MCF 10A (cell line): Measurements from ENCODE around the gene PPP1R14D. TPM values are rescaled to one million over a fixed set of nuclear protein-coding genes. Genes with fewer than 3 reads are reported as not detected.

Source experiments
- BruUV-seq: library from RNA; stranded (reverse); fragments of 400-500 nt; replicated peaks from 2 replicates; lab custom pipeline; 2021; lab: Mats Ljungman, UMichigan
- CTCF ChIA-PET: fragments of 300-600 bp; sonication (Branson Sonifier 250); formaldehyde crosslinking; extraction: SDS; loops from one replicate; lab custom pipeline; 2021; ENCODE audit warnings: antibody characterized with exemption, inconsistent platforms; lab: Yijun Ruan, JAX
- POLR2A ChIA-PET: fragments of 300-600, 350-650 bp; sonication (Branson Sonifier 250); formaldehyde crosslinking; extraction: SDS; loops from one replicate; lab custom pipeline; 2020; ENCODE audit warnings: antibody characterized with exemption, inconsistent platforms; lab: Yijun Ruan, JAX
- DNase-seq: peaks from one replicate; pipeline ENCODE4 v3.0.0-alpha.2; 2018; ENCODE audit not compliant: unreplicated experiment
- H3K27ac Mint-ChIP-seq: one replicate; pipeline ENCODE4 v1.8.0; 2022; ENCODE audit warnings: mild to moderate bottlenecking, low read depth, mixed read lengths; ENCODE audit not compliant: unreplicated experiment
- H3K27me3 Mint-ChIP-seq: one replicate; pipeline ENCODE4 v1.8.0; 2022; ENCODE audit warnings: mixed read lengths; ENCODE audit not compliant: insufficient read depth, unreplicated experiment
- H3K36me3 Mint-ChIP-seq: one replicate; pipeline ENCODE4 v1.8.0; 2022; ENCODE audit warnings: mild to moderate bottlenecking, moderate library complexity, mixed read lengths; ENCODE audit not compliant: insufficient read depth, unreplicated experiment
- H3K4me1 Mint-ChIP-seq: one replicate; pipeline ENCODE4 v1.8.0; 2022; ENCODE audit warnings: mixed read lengths; ENCODE audit not compliant: insufficient read depth, unreplicated experiment
- H3K4me3 Mint-ChIP-seq: one replicate; pipeline ENCODE4 v1.8.0; 2022; ENCODE audit warnings: mild to moderate bottlenecking, moderate library complexity, mixed read lengths; ENCODE audit not compliant: unreplicated experiment
- H3K9me3 Mint-ChIP-seq: one replicate; pipeline ENCODE4 v1.8.0; 2022; ENCODE audit warnings: mixed read lengths; ENCODE audit not compliant: unreplicated experiment
- CTCF ChIP-seq: fragments of 200-600 bp; IDR thresholded peaks from one replicate; pipeline ENCODE4 v1.8.0; 2022; ENCODE audit warnings: antibody characterized with exemption, mild to moderate bottlenecking; ENCODE audit not compliant: unreplicated experiment
- intact Hi-C: fragments of 100-400 bp; cut with micrococcal nuclease; formaldehyde crosslinking; loops from 2 replicates; pipeline ENCODE4 v1.14.1; 2022
- total RNA-seq: library from RNA; stranded (reverse); gene quantifications from 2 replicates; pipeline ENCODE4 v1.2.3, GENCODE V29; 2022

Gene PPP1R14D
- total RNA-seq, 1 experiment from 2014 or later, result not detected

GRCh38 chr15:40807028-40807887, 21.2 kb downstream of the PPP1R14D start, which contains the start of the genes DNAJC17 and ZFYVE19:
TSS of gene DNAJC17 (minus strand) at chr15:40807473. CDS start at chr15:40807446, 27 bp downstream.
TSS of gene ZFYVE19 (plus strand) at chr15:40807089. CDS start at chr15:40807590, 501 bp downstream.
- TF ChIP-seq CTCF, result peak; percentile 10
- ChIA-PET POLR2A (interaction anchor here (0.6 to 3.7 kb wide), 14 partner anchors 10 to 835 kb away, joined by 3 to 47 read pairs (median 5); partner anchors contain the start of genes C15orf62, GCHFR, RAD51 and SPINT1), CTCF (interaction anchor here (0.5 to 2.1 kb wide), 9 partner anchors 9 to 615 kb away, joined by 3 to 8 read pairs (median 3); partner anchors contain the start of gene VPS18)
- H3K36me3 Mint-ChIP-seq, result peaks cover 16% of the 10 kb centered on the region
- H3K4me3 Mint-ChIP-seq, result peak within 1 kb of the TSS; percentile 81
- no peaks in the 10 kb centered on the region for H3K27me3 Mint-ChIP-seq
- peak; percentile 98 for DNase-seq
- BruUV-seq, result no TSS peak
- H3K9me3 Mint-ChIP-seq, result no peaks in the 10 kb centered on the region
- peak within 1 kb of the TSS; percentile 83 for H3K27ac Mint-ChIP-seq
- peaks cover 12% of the 10 kb centered on the region for H3K4me1 Mint-ChIP-seq
- intact Hi-C loops, result no loop called here

- Mint-ChIP-seq H3K27me3 (no peaks in the 10 kb centered on the region), H3K27ac (peak overlapping the region; percentile 83), H3K4me1 (peaks cover 15% of the 10 kb centered on the region), H3K4me3 (peak overlapping the region; percentile 81), H3K9me3 (no peaks in the 10 kb centered on the region), H3K36me3 (peaks cover 17% of the 10 kb centered on the region)
- TSS peak; percentile 64 for BruUV-seq
- ChIA-PET CTCF (interaction anchor here (0.5 to 2.1 kb wide), 5 partner anchors 38 to 287 kb away, joined by 3 to 8 read pairs (median 3); no protein-coding TSS in a partner anchor), POLR2A (interaction anchor here (0.6 to 3.7 kb wide), 14 partner anchors 13 to 835 kb away, joined by 3 to 47 read pairs (median 5); partner anchors contain the start of genes C15orf62, GCHFR, RAD51 and SPINT1)
- intact Hi-C loops, result no loop called here
- no peak for DNase-seq
- no peak for TF ChIP-seq CTCF
These were observed 21.9 kb downstream of the PPP1R14D start for GRCh38 chr15:40806672-40807027.

- Mint-ChIP-seq H3K27ac (no peak overlapping the region), H3K4me3 (no peak overlapping the region), H3K36me3 (peaks cover 29% of the 10 kb centered on the region), H3K4me1 (peaks cover 23% of the 10 kb centered on the region), H3K27me3 (no peaks in the 10 kb centered on the region), H3K9me3 (no peaks in the 10 kb centered on the region)
- intact Hi-C loops, result no loop called here
- no peak for DNase-seq
- ChIA-PET CTCF (interaction anchor here (0.9 to 1.0 kb wide), 2 partner anchors 29 to 54 kb away, joined by 3 read pairs; no protein-coding TSS in a partner anchor), POLR2A (interaction anchor here (0.8 to 1.2 kb wide), 2 partner anchors 9 to 40 kb away, joined by 3 read pairs; partner anchors contain the start of gene SPINT1)
- no peak for TF ChIP-seq CTCF
- BruUV-seq, result no TSS peak
These were observed 24.8 kb downstream of the PPP1R14D start for GRCh38 chr15:40803688-40804087.

- ChIA-PET POLR2A (interaction anchor here (0.8 to 1.2 kb wide), 2 partner anchors 9 to 41 kb away, joined by 3 read pairs; partner anchors contain the start of gene SPINT1), CTCF (interaction anchor here (0.7 to 1.3 kb wide), 4 partner anchors 10 to 30 kb away, joined by 3 to 4 read pairs (median 4); partner anchors contain the start of gene PPP1R14D)
- H3K36me3 Mint-ChIP-seq, result peaks cover 32% of the 10 kb centered on the region
- no peak for TF ChIP-seq CTCF
- no peak overlapping the region for H3K4me3 Mint-ChIP-seq
- intact Hi-C loops, result no loop called here
- H3K9me3 Mint-ChIP-seq, result no peaks in the 10 kb centered on the region
- no peaks in the 10 kb centered on the region for H3K27me3 Mint-ChIP-seq
- peaks cover 19% of the 10 kb centered on the region for H3K4me1 Mint-ChIP-seq
- no peak overlapping the region for H3K27ac Mint-ChIP-seq
- BruUV-seq, result no TSS peak
- no peak for DNase-seq
These were observed 25.4 kb downstream of the PPP1R14D start for GRCh38 chr15:40803076-40803475.
